T1000 (cell line): ENCODE data around the gene C14orf93.
A peak's percentile ranks its signal among the peaks of the same experiment; 100 is the strongest.
"Not testable (repeated sequence)": the region's sequence is repeated elsewhere in the genome, so short reads cannot be mapped to it uniquely, and the experiment has no call there.

Source experiments
- DNase-seq: peaks from one replicate; lab custom pipeline; 2025; ENCODE audit warnings: mixed read lengths; lab: John Stamatoyannopoulos, UW

The C14orf93 gene

DNA sequence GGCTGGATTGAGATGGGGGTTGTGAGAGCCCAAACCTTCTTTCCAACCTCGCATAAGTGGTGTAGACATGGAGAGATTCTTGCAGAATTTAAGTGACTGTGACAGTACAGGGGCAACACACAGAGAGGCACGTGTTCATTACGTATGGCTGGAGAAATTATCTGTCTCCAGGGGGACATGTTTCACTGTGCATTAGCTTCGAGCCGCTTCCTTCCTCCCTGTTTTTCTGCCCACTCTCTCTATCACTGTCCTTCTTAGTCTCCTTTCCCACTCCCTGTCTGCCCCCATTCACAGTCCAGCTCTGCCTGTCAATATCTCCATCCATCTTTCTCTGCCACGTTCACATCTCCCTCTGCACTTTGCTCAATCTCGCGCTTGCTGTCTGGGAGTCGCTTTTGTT is 11.5 kb upstream of the C14orf93 start:
- no peak for DNase-seq

DNA sequence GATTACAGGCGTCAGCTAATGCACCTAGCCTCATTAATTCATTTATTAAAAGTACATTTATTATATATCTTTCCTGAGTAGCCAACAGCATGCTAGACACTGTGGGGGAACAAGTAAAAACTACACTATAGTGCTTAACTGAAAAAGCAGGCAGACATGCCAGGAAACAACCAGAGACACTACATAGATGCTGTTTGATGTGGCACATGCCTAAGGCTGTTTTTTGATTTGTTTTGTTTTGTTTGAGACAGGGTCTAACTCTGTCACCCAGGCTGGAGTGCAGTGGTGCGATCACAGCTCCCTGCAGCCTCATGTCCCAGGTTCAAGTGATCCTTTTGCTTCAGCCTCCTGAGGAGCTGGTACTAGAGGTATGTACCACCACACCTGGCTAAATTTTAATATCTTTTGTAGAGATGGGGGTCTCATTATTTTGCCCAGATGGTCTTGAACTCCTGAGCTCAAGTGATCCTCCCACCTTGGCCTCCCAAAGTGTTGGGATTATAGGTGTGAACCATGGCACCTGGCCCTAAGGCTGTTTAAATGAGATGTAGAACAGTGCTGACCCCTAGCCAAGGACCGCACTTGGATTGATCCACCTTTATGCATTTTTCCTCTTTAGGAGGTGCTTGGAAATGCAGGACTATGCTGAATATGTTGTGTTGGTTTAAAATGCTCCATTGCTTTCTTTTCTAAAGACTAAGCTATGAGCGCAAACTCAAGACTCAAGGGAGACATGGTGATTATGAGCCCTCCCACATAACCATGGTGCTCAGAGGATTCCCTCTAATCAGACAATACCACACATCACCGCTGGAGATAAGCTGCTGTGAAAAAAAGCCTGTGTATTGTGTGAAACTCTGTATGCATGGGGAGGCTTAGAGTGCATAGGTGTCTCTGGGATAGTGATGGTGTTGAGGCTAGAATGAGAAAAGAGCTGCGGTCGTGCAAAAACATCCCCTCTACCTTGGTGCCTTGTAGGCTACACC is 10.5 kb upstream of the C14orf93 start:
- no peak for DNase-seq

DNA sequence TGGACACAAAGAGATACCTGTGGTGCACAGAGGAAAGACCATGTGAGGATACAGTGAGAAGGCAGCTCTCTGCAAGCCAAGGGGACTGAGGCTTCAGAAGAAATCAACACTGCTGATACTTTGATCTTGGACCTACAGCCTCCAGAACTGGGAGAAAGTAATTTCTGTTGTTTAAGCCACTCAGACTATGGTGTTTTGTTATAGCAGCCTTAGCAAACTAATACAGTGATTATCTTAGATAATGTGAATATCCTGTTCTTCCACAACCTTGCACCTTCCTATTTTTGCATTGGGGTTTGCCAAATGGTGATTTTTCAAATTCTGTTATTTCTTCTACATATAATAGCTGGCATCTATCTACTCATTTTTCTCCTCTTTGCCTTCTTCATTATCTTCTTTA is 8.2 kb upstream of the C14orf93 start:
- DNase-seq = no peak

DNA sequence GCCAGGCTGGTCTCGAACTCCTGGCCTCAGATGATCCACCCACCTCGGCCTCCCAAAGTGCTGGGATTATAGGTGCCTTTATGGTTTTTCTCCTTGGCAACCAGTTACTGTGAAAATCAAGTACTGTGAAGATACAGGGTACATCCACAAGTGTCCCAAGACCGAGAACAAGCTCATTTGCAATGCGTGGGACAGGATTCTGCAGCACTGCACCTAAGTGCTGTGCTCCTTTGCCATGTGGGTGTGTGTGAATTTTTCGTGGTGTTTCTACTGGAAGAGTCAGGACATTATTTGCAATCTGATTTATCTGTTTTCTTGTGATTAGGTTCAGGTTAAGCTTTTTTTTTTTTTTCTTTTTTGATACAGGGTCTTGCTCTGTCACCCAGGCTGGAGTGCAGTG is 7.1 kb upstream of the C14orf93 start:
- no peak for DNase-seq

DNA sequence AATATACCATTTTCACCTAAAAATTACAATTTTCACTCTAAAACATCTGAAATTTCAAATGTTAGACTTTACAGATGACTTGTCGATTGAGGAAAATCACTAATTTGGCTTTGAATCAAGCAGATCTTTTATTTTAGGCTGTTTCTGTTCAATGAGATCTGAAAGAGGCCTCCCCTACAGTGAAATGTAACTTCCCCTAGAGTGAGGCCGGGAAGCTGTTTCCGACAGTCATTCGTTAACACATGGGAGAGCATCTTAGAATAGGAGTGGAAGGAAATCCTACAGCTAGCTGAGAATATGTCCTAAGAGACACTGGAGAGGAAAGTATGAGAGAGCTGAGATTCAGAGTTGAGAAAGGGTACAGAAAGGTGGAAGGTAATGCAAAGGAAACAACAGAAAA is 5.7 kb upstream of the C14orf93 start:
- no peak for DNase-seq

DNA sequence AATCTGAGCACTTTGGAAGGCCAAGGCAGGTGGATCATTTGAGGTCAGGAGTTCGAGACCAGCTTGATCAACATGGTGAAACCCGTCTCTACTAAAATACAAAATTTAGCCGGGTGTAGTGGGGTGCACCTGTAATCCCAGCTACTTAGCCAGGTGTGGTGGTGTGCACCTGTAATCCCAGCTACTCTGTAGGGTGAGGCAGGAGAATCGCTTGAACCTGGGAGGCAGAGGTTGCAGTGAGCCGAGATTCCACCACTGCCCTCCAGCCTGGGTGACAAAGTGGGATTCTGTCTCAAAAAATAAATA is 3.8 kb upstream of the C14orf93 start:
- not testable (repeated sequence) for DNase-seq

DNA sequence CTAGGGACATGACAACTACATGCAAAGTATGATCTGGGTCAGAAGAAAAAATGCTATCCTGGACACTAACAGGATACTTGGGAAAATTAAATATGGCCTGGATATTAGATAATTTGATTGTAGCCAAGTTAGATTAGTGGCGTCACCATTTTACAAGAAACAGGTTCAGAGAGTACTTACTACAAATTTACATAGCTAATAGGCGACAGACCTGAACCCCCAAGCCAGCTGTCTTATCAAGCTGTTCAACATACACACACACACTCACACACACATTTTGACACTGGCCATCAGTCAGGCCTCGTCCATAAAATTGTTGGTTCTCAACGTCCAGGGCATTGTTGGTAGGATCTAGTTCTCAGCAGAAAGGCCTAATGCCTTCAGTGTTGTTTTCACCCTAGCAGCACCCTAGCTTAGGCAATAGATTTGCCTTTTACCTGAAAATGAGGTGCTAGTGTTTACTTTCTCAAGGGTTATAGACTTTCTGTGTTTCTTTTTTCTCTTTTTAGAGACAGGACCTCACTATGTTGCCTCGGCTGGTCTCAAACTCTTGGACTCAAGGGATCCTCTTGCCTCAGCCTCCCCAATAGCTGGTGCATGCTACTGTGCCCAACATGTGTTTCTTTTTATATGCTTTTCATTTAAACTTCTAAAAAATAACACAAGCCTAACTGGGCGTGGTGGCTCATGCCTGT is 3.3 kb upstream of the C14orf93 start:
- no peak for DNase-seq

DNA sequence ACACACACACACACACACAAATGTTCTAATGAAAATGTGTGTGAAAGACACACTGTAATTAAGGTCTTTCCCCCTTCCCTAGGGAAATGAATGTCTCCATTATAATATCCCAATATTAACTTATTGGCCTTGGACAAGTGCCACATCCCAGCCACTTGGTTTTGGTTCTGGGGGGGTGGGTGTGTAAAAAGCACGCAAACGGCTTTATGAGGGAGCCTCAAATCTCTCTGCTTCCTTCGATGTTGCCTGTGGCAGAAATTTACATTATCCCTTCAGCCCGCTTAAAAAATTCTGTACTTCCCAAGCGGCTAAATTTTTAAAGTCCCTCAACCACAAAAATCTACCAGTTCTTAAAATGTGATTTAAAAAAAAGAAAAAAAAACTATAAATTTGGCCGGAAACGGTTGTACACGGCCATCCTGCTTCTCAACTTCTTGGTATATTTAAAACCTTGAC is 432 bp downstream of the C14orf93 start:
- no peak for DNase-seq

DNA sequence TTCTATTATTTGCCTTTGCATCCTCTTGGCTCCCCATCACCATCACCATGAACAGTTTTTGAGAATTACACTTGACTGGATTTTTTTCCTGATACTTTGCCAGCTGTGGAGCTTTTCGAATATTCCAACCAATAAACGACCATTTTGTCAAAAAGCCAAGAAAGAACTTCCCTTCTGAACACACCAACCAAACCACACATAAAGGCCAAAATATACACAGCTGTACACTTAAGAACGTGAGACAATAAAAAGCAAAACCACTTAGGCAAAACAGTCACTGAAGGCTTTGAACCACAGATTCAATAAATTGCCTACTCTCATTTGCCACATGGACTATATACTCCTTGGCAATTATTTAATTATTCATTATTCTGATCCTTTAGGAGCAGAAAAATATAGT is 1.1 kb downstream of the C14orf93 start:
- DNase-seq = no peak

DNA sequence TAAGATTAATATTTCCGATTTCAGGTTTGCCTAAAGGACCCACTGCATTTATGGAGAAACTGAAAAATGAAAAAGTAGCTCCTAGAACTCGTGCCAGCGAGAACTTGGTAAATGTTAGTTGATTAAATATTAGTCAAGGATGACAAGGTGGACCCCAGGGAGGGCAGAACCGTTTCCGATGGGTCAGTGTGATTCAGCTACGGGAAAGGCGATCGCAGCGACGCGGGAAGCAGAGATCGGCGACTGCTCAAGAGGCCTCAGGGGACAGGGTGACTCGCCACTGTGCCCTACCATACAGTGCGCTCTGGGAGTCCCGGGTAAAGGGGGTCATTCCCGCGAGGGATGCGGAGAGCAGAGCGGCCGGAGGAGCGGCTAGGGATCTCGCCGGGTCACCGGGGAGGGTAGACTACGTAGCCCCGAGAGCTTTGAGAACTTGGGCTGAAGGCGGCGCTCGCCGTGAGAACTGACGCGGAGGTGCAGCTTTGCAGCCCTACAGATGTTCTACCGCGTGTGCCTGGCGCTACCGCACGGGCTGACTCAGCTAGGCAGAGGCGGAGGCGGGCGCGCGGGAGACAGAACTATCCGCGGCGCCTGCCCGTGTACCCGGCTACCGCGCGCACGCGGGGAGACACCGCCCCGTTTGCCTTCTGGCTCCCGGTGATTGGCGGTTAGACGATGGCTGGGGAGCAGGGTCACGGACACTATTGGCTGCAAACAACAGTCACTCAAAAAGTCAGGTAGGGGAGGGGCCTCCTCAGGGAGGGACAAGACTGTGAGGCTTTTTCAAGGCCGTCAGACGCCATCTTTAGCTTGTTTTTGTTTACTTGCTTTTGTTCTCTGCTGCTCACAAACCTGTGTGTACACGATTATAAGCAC is 3.2 kb downstream of the C14orf93 start:
- peak; percentile 95 for DNase-seq

DNA sequence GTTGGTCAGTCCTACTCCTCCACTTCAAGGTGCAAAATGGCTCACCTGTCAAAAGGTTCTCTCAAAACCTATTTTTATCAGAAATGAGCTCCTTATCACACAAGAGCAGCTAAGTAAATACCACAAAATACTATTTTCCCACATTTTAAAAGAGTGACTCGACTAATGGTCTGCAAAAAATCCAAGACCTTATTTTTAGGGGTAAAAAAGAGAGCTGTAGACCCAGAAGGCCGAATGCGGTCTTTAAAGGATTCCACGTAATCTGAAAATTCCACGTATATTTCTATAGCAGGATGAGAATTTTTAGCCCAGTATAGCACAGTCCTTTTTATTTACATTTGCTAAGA is 3.8 kb downstream of the C14orf93 start:
- DNase-seq = no peak

DNA sequence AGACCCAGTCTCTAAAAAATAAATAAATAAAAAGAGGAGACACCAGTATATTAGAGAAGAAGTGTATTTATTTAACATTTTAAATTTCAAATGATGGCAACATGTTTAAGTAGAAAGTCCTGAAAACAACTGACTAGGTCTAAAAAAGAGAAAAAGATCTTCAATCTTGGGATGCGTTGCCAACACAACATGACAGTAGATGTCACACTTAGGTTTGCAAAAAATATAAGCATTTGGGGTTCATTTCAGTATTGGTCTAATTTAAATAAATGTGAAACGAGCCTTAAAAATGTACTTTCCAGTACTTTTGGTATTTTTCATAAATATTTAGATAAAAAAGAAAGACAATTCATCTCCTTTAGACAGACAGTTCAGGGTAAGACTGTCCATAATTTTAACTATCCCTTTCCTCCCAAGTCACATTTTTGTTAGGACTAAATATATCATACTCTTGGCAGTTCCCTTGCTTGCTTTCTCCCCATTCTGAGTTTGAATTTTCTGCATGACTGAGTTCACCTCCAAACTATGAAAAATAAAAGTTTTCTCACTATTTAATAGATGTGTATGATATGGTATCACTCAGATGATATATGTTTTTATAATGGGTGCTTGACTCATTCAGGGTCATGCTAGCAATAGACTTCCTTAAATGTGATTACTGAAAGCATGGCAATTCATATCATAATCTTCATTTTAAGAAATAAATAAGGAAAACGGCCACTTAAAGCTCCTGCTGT is 4.3 kb downstream of the C14orf93 start:
- no peak for DNase-seq

DNA sequence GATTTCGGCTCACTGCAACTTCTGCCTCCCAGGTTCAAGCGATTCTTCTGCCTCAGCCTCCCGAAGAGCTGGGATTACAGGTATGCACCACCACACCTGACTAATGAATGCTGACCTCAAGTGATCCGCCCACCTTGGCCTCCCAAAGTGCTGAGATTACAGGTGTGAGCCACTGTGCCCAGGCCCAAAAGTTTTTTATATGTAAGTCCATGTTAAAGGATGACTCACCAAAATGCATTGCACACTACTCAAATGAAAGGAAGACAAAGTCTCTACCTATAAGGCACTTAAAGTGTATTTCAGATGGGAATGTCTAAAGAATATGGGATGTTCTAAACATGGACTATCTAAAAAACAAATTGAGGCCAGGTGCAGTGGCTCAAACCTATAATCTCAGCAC is 5.7 kb downstream of the C14orf93 start:
- DNase-seq = not testable (repeated sequence)

DNA sequence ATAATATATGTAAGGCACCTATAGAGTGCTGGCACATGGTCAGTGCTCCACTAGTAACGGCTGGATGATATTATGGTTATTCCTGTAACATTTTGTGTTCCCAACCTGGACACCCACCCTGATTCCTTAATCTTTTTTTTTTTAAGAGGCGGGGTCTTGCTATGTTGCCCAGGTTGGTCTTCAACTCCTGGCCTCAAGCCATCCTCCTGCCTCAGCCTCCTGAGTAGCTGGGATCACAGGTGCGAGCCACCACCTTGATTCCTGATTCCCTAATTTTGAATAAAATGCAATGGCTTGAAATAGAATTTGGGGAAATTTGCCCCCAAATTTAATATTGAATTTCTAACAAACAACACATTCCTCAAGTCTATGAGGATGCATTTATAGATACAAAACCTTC is 7.4 kb downstream of the C14orf93 start:
- no peak for DNase-seq

DNA sequence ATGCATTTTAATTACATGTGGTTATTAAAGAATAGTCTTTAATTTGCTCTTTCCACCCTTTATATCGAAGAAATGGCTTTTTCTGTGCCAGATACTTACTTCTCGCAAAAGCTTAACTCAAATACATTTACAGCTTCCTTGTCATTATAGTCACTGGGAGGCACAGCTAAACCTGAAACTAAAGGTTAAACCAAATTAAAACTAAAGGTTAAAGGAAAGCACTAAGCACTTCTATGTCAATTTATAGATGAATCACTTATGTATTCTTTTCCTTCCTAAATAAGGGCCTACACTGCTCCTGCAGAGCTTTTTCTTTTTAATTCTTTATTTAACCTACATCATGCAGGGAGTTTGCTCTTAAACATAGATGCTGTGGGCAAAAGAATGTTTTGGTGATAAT is 9.1 kb downstream of the C14orf93 start:
- no peak for DNase-seq

DNA sequence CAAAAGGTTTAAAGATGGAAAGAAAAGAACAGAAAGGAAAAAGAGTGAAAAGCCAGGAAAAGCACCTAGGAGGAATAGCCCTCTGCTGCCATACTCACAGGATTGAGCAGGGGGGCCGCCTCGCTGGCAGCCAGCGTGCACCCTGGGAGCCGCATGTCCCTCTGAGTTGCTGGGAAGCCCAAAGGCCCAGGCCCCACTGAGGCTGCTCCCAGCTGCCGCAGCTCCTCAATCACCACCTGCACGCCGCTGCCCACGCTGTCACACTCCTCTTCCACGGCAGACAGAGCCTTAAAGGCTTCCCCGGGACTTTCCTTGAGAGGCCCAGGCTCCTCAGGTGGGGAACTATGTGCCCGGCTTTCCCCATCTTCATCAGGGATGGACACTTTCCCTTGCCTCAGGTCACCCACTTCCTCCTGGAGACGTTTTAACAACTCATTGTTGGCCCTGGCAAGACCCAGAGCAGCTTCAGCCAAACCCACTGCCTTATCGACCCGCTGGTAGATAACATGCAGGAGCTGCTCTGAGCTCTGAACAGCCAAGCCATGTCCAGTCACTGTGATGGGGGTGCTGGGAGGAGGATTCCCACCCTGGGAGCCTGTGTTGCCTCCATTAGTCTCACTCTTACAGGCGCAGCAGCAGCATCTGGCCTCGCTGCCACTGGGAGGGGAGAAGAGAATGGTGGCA is 11.5 kb downstream of the C14orf93 start:
- no peak for DNase-seq

DNA sequence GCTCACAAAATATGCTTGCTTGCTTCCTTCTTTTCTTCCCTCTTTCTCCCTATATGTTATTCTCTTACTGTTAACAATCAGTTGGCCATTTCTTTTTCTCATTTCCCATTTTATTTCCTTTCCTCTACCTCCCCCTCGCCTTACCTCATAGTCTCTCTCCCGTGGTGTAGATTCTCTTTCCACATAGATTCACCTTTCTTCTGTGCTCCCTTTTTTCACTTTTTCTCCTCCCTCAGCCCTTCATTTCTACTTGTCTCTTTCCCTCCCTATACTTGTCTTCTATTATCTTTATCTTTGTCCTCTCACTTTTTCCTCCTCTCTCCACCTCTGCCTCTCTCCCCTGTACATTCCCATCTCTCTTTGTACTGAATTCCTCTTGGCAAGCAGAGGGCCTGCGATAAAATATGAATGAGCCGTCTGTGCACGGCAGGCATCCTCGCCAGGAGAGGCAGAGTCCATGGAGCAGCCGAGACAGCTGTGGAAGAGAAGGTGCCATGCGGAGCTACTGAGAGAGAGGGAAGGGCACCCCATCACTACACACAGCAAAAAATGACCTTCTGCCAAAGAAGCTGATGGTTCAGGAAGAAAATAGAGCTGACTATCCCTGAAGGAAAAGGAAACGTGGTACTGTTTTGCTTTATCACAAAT is 12.1 kb downstream of the C14orf93 start:
- DNase-seq = no peak

DNA sequence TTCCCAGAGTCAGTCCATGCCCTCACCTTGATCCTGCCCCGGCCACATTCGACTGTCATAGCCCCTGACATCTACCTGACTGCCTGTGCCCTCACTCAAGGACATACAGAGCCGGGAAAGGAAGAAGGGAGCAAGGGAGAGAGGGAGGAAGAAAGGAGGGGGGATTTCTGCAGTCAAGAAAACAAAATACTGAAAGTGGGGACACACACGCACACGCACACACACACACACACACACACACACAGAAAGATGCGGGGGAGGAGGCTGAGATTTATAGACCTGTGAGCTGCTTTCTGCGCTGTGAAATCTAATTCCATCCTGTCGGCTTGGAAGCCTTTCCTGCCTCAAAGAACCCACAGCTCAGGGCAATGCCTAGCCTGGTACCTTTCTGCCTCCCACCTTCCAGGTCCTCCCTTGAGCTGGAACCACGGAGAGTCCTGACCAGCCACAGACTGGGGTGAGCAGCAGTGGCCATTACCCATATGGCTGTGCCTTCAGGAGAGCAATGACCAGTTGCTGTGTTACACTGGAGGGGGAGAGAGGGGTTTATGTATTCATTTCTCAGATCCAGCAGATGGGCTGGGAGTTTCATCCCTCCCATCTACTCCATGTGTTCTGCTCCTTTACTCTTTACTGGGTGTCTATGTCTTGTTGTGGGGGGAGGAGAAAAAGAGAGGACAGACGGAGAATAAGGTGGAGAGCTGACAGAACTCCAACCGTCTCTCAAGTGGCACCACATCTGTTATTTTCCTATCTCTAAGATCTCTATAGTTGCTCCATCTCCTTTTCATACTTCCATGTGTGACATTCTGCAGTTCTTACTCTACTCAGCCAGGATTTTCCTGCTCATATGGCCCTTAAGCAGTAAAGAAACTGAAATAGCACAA is 12.9 kb downstream of the C14orf93 start:
- DNase-seq = no peak

DNA sequence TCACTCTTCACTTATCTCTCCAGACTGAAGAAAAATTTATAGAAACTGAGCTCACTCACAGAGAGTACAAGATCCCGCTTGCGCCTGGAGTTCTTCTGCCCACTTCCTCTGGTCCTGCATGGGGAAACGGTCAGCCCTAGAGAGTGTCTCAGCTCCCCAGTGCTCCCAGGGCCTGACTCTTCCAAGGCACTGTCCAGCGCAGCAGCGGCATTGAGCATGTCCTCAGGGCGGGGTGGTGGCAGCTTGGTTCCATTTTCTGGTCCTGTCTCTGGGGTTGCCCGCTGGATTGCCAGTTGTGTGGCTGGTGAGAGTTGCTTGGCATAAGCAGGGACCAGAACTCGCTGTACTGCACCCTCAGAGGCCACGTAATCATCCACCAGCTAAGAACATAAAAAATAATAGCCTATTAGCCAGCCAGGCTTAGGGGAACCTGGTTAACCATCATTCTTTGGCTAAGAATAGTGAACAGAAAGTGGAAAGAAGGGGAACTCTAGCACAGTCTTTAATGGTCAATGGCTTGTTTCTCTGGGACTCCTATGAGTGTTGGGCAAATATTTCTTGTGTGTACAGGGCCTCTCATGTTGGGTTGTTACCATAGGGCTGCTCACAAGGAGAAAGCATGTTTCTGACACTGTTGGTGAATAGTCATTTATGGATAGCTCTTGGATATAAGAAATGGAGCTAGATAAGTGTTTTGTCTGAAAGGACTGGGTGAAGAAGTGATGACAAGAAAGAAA is 13.9 kb downstream of the C14orf93 start:
- no peak for DNase-seq
